ENCODE data around the gene REPS1.

The REPS1 gene

DNA sequence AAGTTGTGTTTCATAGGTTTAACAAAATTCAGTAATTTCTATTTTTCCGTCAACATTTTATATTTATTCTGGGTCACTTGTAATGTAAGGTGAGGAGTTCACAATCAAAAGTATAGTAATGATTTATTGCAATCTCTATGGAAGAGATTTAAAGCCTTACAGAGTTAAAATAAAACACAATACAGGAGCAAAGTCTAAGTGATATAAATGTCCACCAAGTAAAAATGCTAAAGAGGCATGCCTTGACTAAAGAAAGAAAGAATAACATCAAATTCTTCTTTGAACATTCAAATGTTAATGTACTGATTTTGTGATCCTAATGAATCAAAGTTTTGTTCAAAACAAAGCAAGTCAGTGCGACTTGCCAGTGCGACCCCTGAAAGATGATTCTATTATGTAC lies 61.5 kb downstream of the REPS1 start:
- no peak for DNase-seq (ENCODE audit: low spot score)

DNA sequence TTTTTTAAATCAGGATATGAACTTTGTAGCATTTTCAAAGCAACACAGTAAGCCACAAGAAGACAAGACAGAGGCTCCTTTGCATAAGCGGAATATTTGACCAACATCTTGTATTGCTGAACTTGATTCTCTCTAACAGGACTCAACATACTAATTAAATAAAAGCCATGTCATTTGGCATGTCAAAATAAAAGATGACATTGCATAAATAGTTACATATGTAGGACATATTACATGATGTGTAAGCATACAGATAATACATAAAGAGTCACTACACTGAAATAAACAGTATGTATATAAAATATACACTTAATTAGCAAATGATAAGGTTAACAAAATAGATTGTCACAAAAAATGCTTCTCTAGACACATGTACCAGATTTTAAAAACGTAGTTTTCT lies 62.2 kb downstream of the REPS1 start:
- DNase-seq (ENCODE audit: low spot score), result no peak

DNA sequence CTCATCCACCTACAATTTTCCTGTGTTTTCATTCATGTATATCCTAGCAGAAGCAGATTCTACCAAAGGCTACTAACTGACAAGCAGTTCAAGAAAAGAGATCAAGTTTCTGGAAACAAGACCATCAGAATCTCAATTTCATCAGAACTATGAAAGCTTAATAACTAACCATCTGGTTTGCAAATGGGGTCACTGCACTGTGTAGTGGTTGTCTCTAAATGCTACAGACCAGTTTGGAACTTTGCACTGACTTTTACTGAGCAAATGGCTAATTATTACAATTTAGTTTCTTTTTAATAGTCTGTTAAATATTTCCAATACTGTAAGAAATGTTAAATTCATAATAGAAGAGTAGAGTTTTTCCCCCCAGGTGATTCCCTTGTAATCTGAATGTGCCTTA lies 64.5 kb downstream of the REPS1 start:
- no peak for DNase-seq (ENCODE audit: low spot score)

DNA sequence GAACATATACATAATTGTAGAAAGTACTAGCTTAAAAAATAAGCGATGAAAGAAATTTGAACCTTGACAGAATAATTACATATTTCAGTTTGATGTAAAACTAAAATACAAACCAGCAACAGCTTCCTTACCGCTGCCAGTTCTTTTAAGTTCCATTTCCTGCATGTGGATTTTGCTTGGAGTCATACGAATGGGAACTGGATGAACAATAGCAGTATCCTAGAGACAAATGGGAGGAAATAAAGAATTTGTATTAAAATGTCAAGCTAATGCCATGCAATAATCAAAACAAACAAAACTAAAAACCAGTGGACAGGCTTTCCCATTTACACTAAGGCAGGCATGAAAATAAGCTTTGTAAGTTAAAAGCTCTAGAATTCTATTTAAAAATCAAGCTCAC lies 67.1 kb downstream of the REPS1 start:
- no peak for DNase-seq (ENCODE audit: low spot score)

DNA sequence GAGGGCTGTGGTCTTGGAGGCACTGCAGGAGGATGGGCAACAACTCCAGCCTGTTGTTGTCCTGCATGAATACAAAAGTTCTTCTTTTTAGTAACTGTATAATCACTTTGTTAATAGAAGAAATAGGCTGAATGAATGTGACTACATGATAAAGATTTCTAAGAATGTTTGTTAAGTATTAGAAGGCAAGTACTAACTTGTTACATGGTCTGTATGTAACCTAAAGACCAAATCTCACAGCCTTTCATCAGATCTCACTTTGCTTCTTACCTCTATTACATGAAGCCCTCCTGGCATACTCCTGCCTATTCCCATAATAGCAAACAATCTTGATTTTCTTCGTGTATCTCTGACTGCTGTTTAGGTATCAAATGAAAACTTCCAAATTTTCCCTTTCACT lies 73.4 kb downstream of the REPS1 start:
- no peak for DNase-seq (ENCODE audit: low spot score)

DNA sequence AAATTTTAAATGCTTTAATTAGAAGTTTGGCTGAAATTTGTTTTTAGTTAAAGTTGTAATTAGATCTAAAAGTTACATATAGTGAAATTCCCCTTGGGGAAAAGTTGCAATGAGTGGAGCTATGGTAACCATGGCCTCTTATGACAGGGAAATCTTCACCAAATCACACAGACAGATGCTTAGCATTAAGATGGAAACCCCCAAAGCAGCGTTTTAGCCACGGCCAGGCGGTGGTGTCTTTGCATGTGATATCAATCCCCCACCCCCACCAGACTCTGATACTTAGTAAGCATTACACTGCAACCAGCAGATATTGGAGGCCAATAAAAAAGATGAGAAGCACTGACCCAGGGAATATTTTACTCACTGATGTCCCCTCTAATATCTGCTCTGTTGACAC lies 75.7 kb downstream of the REPS1 start:
- DNase-seq (ENCODE audit: low spot score), result no peak

DNA sequence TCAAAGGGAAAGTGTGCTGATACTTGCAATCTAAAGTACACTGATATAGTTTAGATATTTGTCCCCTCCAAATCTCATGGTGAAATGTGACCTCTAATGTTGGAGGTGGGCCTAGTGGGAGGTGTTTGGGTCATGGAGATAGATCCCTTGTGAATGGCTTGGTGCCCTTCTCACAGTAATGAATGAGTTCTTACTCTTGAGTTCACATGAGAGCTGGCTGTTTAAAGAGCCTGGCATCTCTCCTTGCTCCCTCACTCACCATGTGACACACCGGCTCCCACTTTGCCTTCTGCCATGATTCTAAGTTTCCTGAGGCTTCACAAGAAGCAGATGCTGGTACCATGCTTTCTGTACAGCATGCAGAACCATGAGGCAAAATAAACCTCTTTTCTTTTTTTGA lies 78.1 kb downstream of the REPS1 start:
- DNase-seq (ENCODE audit: low spot score), result no peak

DNA sequence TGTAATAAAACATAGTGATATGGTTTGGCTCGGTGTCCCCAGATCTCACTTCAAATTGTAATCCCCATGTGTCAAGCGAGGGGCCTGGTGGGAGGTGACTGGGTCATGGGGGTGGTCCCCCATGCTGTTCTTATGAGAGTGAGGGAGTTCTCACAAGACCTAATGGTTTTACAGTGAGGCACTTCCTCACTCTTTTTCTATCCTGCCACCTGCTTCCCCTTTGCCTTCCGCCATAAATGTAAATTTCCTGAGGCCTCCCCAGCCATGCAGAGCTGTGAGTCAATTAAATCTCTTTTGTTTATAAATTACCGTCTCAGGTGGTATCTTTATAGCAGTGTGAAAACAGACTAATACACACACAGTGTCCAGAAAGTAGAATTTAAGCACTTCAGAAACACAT lies 78.5 kb downstream of the REPS1 start:
- DNase-seq (ENCODE audit: low spot score), result no peak

DNA sequence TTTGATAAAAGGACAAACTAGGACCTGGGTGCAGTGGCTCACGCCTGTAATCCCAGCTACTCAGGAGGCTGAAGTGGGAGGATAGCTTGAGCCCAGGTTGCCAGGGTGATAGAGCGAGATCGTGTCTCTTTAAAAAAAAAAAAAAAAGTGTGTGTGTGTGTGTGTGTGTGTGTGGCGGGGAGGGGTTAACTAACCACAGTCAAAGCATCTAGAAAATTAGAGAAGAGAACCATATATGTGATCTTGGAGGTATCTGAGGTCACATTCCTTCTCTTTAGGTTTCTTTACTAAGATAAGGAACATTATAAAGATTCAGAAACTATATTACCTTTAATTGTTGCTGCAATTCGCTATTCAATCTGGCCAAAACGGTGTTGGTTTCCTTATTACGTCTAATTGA lies 80.9 kb downstream of the REPS1 start:
- DNase-seq (ENCODE audit: low spot score), result no peak

DNA sequence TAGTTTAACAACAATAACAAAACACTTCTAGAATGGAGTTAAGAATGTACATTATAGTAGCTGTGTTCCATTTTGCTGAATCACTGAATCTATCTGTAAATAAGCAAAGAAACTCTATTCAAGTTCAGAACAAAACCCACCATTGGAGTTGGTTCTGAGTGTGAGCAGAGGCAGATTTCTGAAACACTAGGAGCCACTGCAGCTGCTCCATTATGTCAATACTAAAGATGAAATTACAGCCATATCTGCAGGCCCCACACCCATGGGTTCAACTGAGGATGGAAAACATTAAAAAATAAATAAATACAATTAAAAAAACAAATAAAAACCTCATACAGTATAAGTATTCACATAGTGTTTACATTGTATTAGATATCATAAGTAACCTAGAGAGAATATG lies 91.0 kb downstream of the REPS1 start:
- no peak for DNase-seq (ENCODE audit: low spot score)

DNA sequence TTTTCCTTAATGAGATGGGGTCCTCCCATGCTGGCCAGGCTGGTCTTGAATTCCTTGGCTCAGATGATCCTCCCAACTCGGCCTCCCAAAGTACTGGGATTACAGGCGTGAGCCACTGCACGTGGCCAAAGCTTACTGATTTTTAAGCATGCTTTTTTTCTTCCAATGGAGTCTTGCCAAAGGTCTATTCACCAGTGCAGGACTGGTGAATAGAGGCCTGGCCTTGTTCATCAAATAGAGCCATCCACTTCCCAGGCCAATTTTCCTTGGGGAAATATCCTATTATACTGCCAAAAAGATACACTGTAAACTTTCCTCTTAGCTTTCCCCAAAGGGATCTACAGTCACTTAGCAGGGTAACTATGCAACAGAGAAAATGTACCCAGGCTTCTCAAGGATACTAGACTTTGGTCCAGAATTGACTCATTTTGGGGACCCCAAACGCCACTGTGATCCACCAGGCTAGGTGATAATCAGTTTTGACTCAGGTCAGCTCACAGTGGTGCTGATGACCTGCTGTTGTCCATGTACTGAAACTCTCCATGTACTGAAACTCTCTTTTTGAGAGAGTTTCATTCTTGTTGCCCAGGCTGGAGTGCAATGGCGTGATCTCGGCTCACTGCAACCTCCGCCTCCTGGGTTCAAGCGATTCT lies 91.8 kb downstream of the REPS1 start:
- DNase-seq (ENCODE audit: low spot score), result no peak

DNA sequence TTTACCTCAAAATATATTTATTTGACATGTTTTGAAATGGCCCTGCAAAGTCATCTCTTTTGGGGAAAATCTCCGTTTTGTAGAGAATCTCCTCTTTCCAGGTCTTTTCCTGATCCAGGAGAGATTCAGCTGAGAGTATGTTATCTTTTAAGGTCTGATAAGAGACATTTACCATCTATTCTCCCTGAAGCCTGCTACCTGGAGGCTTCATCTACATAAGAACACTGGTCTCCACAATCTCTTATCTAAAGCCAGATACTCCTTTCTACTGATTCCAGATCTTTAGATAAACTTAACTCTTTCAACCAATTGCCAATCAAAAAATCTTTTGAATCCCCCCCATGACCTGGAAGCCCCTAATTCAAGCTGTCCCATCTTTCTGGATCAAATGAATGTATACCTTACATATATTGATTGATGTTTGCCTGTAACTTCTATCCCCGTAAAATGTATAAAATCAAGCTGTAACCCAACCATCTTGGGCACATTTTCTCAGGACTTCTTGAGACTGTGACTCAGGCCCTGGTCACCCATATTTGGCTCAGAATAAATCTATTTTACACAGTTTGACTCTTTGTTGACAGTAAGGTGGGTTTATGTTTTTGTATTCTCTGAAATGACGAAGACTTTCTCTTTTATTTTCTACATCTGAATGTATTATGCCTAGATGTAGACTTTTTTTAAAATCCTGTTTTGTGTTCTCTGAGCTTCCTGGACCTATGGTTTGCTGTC lies 96.6 kb downstream of the REPS1 start:
- DNase-seq (ENCODE audit: low spot score), result no peak

DNA sequence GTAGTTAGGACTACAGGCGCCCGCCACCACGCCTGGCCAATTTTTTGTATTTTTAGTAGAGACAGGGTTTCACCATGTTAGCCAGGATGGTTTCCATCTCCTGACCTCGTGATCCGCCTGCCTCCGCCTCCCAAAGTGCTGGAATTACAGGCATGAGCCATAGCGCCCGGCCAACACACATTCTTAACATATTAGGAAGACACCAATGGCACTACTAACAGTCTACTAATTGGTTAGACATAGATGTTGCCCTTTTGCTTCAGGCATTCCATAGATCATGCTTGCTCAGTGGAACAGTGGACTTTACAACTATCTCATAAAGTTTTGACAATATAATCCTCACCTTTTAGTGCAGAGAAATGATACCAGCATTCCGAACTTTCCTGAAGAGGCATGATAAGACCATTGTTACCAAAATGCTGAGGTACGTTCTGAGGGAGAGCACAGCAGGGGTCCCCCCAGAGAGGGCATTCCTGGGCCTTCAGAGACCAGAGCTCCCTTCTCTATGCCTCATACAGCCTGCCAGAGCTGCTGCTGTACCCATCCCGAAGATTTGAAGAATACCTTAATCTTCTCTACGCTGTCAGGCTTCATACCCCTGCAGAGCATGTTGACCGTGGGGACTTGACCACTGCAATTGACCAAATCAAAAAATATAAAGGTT lies 102.8 kb downstream of the REPS1 start:
- no peak for DNase-seq (ENCODE audit: low spot score)

DNA sequence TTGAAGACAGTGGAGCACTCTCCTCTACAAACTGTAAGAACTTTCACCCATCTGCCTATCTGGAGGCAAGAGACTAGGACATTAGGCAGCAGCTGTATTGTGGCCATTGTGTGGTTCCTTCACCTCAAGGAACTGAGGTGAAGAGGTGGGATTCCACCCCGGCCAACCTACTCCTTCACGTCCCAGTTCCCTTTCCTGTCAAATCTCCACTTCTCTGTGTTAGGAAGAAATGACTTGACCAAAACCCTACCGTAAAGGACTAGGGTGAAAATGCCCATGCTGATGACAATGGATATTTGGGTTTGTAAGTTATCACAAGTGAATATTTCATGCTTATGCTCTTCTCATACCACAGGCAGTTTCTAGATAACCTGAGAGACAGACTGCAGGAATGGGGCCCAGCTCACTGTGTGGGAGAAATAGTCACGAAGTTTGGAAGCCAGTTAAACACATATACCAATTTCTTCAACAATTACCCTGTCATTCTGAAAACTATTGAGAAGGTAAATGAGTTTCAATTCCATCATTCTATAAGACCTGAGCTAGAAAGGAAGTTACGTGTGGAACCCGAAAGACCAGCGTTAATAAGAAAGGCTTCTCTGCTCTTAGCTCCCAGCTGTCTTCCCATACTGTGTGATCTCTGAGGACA lies 105.6 kb downstream of the REPS1 start:
- no peak for DNase-seq (ENCODE audit: low spot score)

DNA sequence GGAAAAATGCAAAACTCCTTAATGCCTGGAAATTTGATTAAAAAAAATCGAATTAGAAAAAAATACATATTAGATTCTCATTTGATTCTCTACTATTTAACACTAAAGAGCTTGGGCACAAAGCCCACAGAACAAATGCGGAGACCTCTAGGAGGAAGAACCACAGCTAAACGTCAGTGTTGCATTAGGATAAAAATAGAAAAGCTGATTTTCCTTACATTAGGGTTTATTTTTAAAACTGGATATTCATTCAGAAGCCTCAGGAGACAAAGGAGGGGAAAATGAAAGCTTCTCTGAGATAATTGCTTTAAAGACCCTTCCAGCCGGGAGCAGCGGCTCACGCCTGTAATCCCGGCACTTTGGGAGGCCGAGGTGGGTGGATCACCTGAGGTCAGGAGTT lies 114.9 kb downstream of the REPS1 start:
- no peak for DNase-seq (ENCODE audit: low spot score)

DNA sequence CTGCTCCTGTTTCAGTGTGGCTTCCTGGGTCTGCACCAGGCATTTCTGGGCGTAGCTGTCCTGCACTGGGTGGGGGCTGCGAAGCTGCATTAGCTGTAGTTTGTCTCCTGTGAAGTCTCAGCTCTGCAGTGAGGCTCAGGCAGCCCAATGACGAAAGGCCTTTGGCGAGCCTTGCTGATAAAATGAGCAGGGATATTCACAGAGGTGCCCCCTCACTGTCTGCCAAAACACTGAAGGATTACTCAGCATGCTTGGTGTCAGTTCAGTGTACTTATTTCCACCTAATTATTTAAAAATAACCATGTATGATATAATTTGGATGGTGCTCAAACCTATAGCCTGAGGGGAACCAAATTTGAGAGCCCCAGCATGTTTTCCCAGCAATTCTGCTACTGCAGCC lies 118.7 kb downstream of the REPS1 start:
- DNase-seq (ENCODE audit: low spot score), result peak; percentile 64

DNA sequence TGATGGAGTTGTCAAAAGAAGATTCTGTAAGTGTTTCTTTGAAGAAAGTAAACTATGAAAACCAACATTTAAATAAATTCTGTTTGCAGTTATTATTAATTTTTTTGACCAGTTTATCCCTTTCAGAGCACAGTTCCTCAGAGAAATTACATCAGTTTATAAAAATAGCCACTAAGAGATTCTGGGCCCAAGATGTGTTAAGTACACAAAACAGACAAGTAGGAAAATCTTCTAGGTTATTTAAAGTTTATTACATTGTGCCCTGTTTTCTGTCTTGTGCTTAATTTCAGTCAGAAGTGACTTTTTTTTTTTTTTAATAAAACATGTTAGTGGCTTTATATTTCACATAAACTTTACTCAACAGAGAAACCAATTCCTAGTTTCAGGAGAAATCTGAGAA lies 119.9 kb downstream of the REPS1 start:
- no peak for DNase-seq (ENCODE audit: low spot score)

DNA sequence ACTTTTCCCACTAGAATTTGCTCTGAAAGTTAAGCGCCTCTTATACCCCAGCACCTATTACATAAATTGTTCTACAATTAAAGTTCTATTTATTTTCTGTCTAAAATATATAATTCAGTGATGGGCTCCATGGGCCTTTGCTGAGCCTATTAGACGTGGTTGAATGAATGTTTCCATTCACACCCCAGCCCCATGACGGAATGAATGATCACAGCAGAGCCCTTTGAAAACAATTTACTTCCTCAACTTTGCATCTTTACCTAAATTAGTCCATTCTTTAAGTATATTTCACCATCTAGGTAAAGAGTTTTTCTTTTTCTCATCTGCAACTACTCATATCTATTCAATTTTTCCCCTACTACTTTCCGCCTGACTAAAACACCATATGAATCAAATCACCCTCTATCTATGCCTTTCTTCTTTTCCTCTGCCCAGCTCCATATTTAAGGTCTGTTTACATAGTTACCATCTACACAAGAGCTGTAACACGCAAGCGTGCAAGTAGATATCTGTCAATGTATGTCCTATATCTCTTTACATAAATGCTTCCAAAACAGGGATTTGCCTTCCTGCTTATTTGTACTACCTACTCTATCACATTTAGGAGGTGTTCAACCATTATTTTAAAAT lies 122.5 kb downstream of the REPS1 start:
- DNase-seq (ENCODE audit: low spot score), result no peak

DNA sequence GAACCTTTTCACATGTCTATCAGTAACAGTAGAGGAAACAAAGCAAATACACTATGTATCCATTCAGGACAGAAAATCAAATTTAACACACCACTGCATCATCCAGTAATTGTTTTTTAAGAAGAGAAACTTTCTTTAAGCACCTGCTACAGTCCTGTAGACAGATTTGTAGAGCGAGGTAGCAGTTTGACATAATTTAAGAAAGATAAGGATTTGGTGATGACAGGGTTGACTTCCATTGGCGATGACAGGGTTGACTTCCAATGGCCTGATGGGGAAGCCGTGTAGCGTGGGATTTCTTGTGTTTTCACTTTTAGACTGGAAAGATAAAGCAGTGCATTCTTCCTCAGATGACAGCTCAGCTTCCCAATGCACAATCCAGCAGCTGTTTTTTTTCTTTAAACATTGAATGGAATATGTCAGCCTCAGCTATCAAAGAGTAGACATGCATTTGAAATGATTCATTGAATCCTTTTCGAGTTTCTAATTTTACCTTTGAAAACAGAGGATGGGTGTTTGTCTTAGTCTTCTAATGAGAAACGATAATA lies 123.6 kb downstream of the REPS1 start:
- no peak for DNase-seq (ENCODE audit: low spot score)

DNA sequence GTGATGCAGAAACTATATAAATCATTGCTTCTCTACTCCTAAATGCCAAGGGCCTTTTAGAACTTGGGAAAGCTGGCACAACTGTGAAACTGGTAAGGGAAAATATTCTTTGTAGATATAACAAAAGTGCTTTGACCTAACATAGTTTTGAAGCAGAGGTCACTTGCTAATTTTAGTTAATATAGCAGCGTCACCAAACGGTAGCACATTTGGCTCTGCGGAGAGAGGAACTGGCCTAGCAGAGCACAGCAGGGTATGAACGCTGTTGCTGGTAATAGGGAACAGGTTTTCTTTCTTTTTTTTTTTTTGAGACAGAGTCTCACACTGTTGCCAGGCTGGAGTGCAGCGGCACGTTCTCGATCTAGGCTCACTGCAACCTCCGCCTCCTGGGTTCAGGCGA lies 124.7 kb downstream of the REPS1 start:
- DNase-seq (ENCODE audit: low spot score), result no peak

DNA sequence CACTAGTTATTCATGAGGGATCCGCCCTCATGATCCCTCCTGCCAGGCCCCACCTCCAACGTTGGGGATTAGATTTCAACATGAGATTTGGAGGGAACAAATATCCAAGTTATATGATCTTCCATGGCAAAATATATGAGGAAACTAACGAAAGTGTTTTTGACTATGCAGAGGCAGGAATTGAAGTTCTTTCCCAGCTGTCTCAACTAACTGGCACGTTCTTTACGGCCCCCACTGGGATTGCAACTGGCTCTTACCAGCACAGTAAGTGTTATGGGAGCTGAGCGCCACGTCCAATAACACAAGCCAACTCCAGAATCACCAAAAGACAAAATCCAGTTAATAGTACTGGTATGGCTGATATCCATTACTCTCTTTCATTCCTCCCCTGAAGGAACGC lies 125.6 kb downstream of the REPS1 start:
- no peak for DNase-seq (ENCODE audit: low spot score)

DNA sequence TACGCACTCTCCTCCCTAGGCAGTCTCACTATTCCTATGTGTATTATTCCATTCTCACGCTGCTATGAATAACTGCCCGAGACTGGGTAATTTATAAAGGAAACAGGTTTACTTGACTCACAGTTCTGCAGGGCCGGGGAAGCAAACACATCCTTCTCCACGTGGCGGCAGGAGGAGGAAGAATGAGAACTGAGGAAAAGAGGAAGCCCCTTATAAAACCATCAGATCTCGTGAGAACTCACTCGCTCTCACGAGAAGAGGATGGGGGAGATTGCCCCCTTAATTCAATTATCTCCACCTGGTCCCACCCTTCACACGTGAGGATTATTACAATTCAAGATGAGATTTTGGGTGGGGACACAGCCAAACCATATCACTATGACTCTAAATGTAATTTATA lies 130.3 kb downstream of the REPS1 start:
- DNase-seq (ENCODE audit: low spot score), result no peak

Measured in left forelimb (tissue), 1 donor.